GM12875 (cell line): Measurements from ENCODE around the gene GPAT3.

Experiments
- H3K4me3 ChIP-seq: one replicate; pipeline ENCODE4 v1.5.1; 2011; ENCODE audit warnings: low read depth, low read length, control low read depth
- TF ChIP-seq, protein P1 (sequence below): IDR thresholded peaks from 2 replicates; pipeline ENCODE4 v1.5.1; 2011; ENCODE audit warnings: low read depth, mild to moderate bottlenecking, control low read depth, inconsistent platforms, low read length, moderate library complexity, borderline replicate concordance; ENCODE audit not compliant: insufficient read depth

Gene GPAT3

DNA sequence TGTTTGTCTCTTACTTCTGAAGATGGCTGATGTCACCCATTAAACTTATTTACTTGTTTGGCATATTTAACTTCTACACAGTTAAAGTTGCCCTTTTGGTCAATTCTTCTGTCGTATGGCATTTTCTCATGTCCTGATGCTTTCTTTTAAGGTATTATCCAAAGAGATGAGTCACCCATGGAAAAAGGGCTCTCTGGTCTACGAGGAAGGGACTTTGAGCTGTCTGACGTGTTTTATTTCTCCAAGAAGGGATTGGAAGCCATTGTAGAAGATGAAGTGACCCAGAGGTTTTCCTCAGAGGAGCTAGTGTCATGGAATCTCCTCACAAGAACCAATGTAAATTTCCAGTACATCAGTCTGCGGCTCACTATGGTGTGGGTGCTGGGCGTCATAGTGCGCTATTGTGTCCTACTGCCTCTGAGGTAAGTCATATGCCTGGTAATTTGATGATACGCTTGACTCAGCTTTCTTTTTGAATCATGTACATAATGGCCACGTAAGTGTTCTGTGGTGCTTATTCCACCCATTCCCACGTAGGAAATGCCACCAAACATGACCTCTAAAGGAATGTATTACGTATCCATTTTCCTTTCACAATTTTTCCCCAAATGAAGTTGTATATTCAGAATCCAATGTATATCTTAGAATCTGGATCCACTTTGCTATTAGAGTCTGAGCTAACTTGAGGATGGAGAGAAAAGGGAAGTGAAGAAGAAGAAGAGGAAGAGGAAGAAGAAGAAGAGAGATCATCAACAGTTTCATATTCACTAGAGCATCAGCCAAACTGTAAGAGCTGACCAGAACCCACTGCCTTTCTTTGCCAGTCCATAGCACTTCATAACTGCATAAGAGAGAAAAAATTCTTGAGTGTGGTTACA lies 45.7 kb downstream of the GPAT3 start:
- H3K4me3 ChIP-seq: no peak overlapping the region
- TF ChIP-seq, protein P1, sequence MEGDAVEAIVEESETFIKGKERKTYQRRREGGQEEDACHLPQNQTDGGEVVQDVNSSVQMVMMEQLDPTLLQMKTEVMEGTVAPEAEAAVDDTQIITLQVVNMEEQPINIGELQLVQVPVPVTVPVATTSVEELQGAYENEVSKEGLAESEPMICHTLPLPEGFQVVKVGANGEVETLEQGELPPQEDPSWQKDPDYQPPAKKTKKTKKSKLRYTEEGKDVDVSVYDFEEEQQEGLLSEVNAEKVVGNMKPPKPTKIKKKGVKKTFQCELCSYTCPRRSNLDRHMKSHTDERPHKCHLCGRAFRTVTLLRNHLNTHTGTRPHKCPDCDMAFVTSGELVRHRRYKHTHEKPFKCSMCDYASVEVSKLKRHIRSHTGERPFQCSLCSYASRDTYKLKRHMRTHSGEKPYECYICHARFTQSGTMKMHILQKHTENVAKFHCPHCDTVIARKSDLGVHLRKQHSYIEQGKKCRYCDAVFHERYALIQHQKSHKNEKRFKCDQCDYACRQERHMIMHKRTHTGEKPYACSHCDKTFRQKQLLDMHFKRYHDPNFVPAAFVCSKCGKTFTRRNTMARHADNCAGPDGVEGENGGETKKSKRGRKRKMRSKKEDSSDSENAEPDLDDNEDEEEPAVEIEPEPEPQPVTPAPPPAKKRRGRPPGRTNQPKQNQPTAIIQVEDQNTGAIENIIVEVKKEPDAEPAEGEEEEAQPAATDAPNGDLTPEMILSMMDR: no peak

DNA sequence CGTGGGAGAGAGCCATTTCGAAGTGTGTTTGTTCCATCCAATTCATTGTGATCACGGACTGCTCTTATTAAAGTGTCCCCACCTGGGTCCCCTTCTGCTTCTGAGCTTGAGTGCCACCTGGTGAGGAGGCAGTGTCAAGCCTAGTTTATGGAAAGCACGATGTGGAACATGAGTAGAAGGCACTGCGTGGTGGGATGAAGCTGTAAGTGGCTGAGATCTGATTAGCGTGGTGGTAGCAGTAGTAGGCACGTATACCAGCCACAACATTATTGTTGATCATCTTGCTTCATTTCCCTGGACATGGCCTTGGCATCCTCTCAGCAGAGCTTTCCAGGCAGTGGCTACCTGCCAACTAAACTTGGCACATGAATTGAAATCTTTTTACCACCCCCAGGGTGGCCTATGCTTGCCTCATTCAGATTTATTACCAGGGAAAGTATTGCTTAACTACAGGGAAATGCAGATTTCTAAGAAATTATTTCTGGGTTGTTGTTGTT lies 46.4 kb downstream of the GPAT3 start:
- TF ChIP-seq, protein P1: peak; percentile 40; the same call in 1 of the 2 replicates
- H3K4me3 ChIP-seq: no peak overlapping the region

DNA sequence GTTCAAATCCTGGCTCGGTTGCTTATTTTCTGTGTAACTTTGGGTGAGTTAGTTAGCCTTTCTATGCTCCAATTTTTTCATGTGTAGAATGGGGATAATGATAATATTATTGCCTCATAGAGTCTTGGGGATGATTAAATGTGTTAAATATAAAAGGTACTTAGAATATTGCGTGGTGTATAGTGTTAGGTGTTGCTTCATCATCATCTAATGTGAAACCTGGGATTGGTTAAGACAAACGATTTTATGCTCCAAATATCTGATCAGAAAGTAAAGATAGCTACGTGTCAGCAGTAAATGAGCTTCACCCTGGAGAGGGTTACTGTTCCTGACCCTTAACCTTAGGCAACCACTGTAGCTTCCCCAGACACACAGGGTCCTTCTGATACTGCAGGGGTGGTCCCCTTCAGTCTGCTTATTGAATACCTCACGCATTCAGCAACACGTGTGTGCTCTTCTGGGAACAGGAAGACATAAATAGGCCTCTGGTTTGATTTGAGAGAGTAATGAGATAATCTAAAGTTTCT lies 50.1 kb downstream of the GPAT3 start:
- H3K4me3 ChIP-seq: no peak overlapping the region
- TF ChIP-seq, protein P1: no peak

DNA sequence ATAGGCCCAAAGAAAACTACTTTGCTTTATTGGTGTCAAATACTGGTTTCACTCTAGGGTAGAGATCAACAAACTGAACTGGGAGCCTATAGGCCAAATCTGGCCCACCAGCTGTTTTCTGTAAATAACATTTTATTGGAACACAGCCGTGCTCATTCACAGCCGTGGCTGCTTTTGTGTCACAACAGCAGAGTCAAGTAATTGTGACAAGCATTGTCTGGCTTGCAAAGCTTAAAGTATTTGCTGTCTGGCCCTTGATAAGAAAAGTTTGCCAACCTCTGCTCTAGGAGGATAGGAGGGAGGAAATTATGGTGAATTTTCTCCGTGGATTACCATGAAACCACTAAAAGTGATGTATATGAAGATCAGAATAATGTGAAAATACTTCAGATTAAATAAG lies 53.4 kb downstream of the GPAT3 start:
- H3K4me3 ChIP-seq: no peak overlapping the region

DNA sequence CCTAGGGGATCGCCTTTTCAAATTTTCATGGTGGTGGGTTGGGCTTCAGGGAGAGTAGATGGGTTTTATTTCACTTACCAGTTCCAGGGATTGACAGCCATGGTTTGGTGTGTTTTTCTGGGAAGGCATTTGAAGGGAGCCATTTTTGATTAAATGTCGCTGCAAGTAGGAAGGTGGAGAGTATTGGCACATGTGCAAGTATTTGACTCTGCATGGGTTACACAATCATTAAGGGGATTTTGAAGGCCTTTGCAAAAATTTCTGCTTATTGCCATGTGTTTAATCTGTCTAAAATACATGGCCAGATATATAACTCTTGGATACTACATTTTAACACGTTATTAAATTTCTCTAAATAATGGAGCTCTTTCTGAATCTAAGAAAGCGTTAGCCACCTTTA lies 55.1 kb downstream of the GPAT3 start:
- H3K4me3 ChIP-seq: no peak overlapping the region
- TF ChIP-seq, protein P1: no peak

More for the DNA sequence above, 53.4 kb downstream of the GPAT3 start:
- TF ChIP-seq, protein P1: no peak

DNA sequence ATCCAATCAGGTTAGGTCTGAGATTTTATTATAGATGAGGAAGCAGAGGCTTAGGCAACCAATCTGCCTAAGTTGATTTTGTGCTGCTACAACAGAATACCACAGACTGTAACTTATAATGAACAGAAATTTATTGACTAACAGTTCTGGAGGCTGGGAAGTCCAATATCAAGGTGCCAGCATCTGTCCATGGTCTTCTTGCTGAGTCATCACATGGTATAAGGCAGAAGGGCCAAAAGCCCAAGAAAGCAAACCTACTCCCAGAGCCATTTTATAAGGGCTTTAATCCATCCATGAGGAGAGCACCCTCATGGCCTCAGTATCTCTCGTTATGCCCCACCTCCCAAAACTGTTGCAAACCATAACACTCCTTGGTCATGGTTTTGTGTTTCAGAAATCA lies 55.8 kb downstream of the GPAT3 start:
- TF ChIP-seq, protein P1: no peak

More for the DNA sequence above, 55.8 kb downstream of the GPAT3 start:
- no peak overlapping the region for H3K4me3 ChIP-seq
